Measurements from ENCODE around the gene GPR65.

DNA sequence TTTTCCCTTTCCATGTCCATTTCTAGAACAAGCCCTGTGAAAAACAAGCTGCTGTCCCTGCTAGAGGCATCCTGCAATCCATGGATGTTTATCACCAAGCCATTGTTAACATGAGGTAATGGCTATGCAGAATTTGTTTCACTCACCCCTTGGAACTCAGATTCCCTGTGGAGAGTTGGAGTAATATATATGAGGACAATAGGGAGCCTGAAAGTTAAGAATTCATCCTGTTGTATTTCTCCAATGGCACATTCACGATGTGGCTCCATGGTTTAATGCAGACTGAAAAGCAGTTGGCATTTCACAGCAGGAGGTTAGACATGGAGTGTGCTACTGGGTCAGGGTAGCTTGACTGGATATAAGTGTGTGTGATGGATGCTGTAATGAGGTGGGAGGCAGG lies 32.4 kb downstream of the GPR65 start:
- TF ChIP-seq, protein P1, sequence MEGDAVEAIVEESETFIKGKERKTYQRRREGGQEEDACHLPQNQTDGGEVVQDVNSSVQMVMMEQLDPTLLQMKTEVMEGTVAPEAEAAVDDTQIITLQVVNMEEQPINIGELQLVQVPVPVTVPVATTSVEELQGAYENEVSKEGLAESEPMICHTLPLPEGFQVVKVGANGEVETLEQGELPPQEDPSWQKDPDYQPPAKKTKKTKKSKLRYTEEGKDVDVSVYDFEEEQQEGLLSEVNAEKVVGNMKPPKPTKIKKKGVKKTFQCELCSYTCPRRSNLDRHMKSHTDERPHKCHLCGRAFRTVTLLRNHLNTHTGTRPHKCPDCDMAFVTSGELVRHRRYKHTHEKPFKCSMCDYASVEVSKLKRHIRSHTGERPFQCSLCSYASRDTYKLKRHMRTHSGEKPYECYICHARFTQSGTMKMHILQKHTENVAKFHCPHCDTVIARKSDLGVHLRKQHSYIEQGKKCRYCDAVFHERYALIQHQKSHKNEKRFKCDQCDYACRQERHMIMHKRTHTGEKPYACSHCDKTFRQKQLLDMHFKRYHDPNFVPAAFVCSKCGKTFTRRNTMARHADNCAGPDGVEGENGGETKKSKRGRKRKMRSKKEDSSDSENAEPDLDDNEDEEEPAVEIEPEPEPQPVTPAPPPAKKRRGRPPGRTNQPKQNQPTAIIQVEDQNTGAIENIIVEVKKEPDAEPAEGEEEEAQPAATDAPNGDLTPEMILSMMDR (IDR thresholded peaks at IDR 0.05): no peak
- no peak for TF ChIP-seq POLR2A (IDR thresholded peaks at IDR 0.05)

All from lower leg skin (tissue), 3 donors.